Gastroesophageal sphincter (tissue), 4 donors: Measurements from ENCODE around the gene ARID2. TPM values are rescaled to one million over a fixed set of nuclear protein-coding genes. Genes with fewer than 3 reads are reported as not detected.

ENCODE experiments used
- ATAC-seq: fragments of 150-250 bp; one replicate; pipeline ENCODE4 v1.9.1; 2016; ENCODE audit warnings: mild to moderate bottlenecking, moderate library complexity
- H3K27ac ChIP-seq, 4 donors: fragments of 200-600 bp; sonication (generic) in 3 of 4; 1 replicate in 3 of 4; 2 replicates in 1 of 4; pipeline ENCODE4 v1.5.1; 2016 to 2019
- H3K27me3 ChIP-seq: fragments of 200-600 bp; sonication (generic); one replicate; pipeline ENCODE4 v1.5.1; 2019
- H3K36me3 ChIP-seq, 2 donors: fragments of 200-600 bp; sonication (generic); one replicate each; pipeline ENCODE4 v1.5.1; 2019; ENCODE audit warnings: control low read depth in 1 of 2
- H3K4me1 ChIP-seq, 3 donors: fragments of 200-600 bp; sonication (generic); 1 replicate in 2 of 3; 2 replicates in 1 of 3; pipeline ENCODE4 v1.5.1; 2016 to 2019; ENCODE audit warnings: control low read depth in 2 of 3
- H3K4me3 ChIP-seq, 2 donors: fragments of 200-600 bp; sonication (generic); one replicate each; pipeline ENCODE4 v1.5.1; 2019; ENCODE audit warnings: mild to moderate bottlenecking in 1 of 2, moderate library complexity in 1 of 2
- H3K9me3 ChIP-seq, 3 donors: fragments of 200-600 bp; sonication (generic); one replicate each; pipeline ENCODE4 v1.5.1; 2017 to 2019; ENCODE audit warnings: control low read depth in 2 of 3
- CTCF ChIP-seq, 4 experiments: fragments of 200-600 bp in 2 of 4; fragments of 450-650 bp in 2 of 4; sonication (generic) in 1 of 4; IDR thresholded peaks; one replicate each; pipeline ENCODE4 v1.5.1; 2017 to 2019; ENCODE audit warnings: antibody characterized with exemption in 4 of 4, mild to moderate bottlenecking in 2 of 4, moderate library complexity in 2 of 4
- EP300 ChIP-seq: sonication (generic); formaldehyde crosslinking; IDR thresholded peaks from one replicate; pipeline ENCODE4 v1.6.1; 2017; ENCODE audit warnings: antibody characterized with exemption, mild to moderate bottlenecking
- POLR2A ChIP-seq, 2 donors: fragments of 450-650 bp; IDR thresholded peaks; one replicate each; pipeline ENCODE4 v1.6.1; 2017; ENCODE audit warnings: antibody characterized with exemption in 2 of 2, mild to moderate bottlenecking in 2 of 2, moderate library complexity in 1 of 2
- POLR2AphosphoS5 ChIP-seq: sonication (generic); formaldehyde crosslinking; IDR thresholded peaks from one replicate; pipeline ENCODE4 v1.6.1; 2017; ENCODE audit warnings: antibody characterized with exemption
- WGBS, 2 donors: methylation state at CpG; one replicate each; pipeline ENCODE4 v1.1.5; 2018; ENCODE audit warnings: low coverage in 1 of 2; 5-methylcytosine and 5-hydroxymethylcytosine counted together
- total RNA-seq, 4 donors: library from RNA; depleted of rRNA; stranded (reverse); fragments of >200 nt; gene quantifications; one replicate each; pipeline ENCODE4 v1.1.0, GENCODE V29; 2016

The ARID2 gene
- total RNA-seq, 4 donors from 2014 or later: 28.9 to 49.0 (median 32.1) TPM

DNA sequence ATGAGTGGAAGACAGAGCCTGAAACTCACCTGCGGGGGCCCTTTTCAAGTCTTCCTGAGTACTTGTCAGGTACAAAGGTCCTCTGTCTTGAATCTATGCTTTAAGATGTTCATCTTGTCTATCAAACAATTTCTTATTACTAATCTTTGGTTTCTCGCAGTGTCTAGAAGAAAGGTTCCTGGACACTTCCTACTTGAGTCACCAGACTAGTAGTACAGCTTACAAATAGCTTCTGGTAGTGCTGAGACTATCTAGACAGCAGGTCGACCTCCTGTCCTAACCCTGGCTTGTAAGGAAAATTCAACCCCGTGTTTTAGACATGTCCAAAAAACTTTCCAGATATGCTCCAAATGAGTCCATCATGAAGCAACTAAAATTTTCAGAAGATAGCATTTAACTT, 11.2 kb upstream of the ARID2 start:
- no peaks in the 10 kb centered on the region for H3K36me3 ChIP-seq
- no peak overlapping the region for H3K4me3 ChIP-seq
- H3K27me3 ChIP-seq: no peaks in the 10 kb centered on the region
- TF ChIP-seq CTCF (IDR thresholded peaks at IDR 0.05) (no peak), POLR2AphosphoS5 (no peak), EP300 (no peak), POLR2A (IDR thresholded peaks at IDR 0.05) (no peak)
- peaks cover 0 to 44% (median 2%) of the 10 kb centered on the region in 3 donors for H3K4me1 ChIP-seq
- no peak overlapping the region for H3K27ac ChIP-seq
- 85 to 100% methylated on average over 4 of the region's 4 CpGs for WGBS, 2 donors
- H3K9me3 ChIP-seq: no peaks in the 10 kb centered on the region
- no peak for ATAC-seq

DNA sequence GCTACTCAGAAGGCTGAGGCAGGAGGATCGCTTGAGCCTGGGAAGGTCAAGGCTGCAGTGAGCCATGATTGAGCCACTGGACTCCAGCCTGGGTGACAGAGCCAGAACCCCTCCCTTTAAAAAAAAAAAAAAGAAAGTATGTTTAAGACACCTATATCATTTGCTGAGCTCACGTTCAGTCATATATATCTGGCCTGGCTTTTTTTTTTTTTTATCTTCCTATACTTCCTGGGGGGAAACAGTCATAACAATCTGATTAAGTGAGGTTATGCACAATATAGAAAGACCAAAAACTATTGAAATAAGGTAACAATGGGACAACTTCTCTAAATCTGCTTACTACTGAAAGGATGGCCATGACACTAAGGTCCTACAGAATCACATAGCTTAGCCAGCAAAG, 9.4 kb upstream of the ARID2 start:
- peaks cover 0 to 62% (median 16%) of the 10 kb centered on the region in 3 donors for H3K4me1 ChIP-seq
- no peaks in the 10 kb centered on the region for H3K9me3 ChIP-seq
- no peak for TF ChIP-seq POLR2A (IDR thresholded peaks at IDR 0.05)
- no peak for TF ChIP-seq CTCF (IDR thresholded peaks at IDR 0.05)
- no peak for TF ChIP-seq EP300
- TF ChIP-seq POLR2AphosphoS5: no peak
- H3K4me3 ChIP-seq: no peak overlapping the region
- no peak overlapping the region for H3K27ac ChIP-seq
- ATAC-seq: no peak
- no peaks in the 10 kb centered on the region for H3K36me3 ChIP-seq
- 88 to 91% methylated on average over 2 of the region's 2 CpGs for WGBS, 2 donors
- H3K27me3 ChIP-seq: no peaks in the 10 kb centered on the region

GRCh38 chr12:45721369-45721768, 8.1 kb upstream of the ARID2 start:
- TF ChIP-seq POLR2A (IDR thresholded peaks at IDR 0.05) (no peak), POLR2AphosphoS5 (no peak), CTCF (IDR thresholded peaks at IDR 0.05) (no peak), EP300 (no peak)
- no peak for ATAC-seq
- no peak overlapping the region for H3K27ac ChIP-seq
- WGBS, 2 donors: 74 to 89% methylated on average over 2 of the region's 2 CpGs
- no peaks in the 10 kb centered on the region for H3K27me3 ChIP-seq
- H3K4me1 ChIP-seq: peaks cover 0 to 64% (median 16%) of the 10 kb centered on the region in 3 donors
- no peaks in the 10 kb centered on the region for H3K9me3 ChIP-seq
- H3K4me3 ChIP-seq: no peak overlapping the region
- no peaks in the 10 kb centered on the region for H3K36me3 ChIP-seq

DNA sequence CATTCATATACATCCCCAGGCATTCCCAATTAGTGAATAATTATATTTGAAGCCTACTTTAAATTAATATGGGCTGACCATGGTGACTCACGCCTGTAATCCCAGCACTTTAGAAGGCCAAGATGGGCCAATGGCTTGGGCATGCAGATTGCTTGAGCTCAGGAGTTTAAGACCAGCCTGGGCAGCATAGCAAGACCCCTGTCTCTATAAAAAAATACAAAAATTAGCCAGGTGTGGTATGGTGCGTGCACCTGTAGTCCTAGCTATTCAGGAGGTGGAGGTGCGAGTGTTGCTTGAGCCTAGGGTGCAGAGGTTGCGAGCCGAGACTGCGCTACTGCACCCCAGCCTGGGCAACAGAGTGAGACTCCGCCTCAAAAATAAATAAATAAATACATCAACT, 7.6 kb upstream of the ARID2 start:
- Histone ChIP-seq H3K4me1 (peaks cover 0 to 64% (median 16%) of the 10 kb centered on the region in 3 donors), H3K27ac (no peak overlapping the region), H3K4me3 (no peak overlapping the region), H3K9me3 (no peaks in the 10 kb centered on the region), H3K36me3 (no peaks in the 10 kb centered on the region), H3K27me3 (no peaks in the 10 kb centered on the region)
- TF ChIP-seq EP300: no peak
- TF ChIP-seq POLR2A (IDR thresholded peaks at IDR 0.05): no peak
- no peak for TF ChIP-seq CTCF (IDR thresholded peaks at IDR 0.05)
- no peak for TF ChIP-seq POLR2AphosphoS5
- ATAC-seq: no peak
- 97 to 100% methylated on average over 5 to 7 of the region's 7 CpGs for WGBS, 2 donors
